ENCODE data around the gene MRGPRX4. TPM values are rescaled to one million over a fixed set of nuclear protein-coding genes. Genes with fewer than 3 reads are reported as not detected.

Gene MRGPRX4
- total RNA-seq, 1 donor from 2014 or later = not detected

DNA sequence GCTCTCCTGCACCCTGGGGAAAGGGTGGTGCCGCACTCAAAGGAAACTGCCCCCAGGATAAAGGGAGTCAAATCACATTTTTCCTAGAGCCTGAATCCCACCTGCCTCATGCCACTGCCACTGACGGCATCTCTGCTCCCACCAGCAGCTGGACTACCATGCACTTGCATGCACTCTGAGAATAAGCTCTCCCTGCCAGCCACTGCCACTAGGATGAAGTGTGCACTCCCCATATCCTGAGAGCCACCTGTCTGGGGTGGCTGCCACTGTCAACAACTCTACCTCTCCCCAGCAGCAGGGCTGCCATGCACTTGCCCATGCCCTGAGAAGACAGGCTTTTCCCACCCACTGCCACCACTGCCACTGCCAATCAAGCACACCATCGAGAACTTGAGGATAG is 31.6 kb downstream of the MRGPRX4 start:
- DNase-seq = no peak
- intact Hi-C loops (cut with micrococcal nuclease) = no loop called here
- no peak for ATAC-seq

DNA sequence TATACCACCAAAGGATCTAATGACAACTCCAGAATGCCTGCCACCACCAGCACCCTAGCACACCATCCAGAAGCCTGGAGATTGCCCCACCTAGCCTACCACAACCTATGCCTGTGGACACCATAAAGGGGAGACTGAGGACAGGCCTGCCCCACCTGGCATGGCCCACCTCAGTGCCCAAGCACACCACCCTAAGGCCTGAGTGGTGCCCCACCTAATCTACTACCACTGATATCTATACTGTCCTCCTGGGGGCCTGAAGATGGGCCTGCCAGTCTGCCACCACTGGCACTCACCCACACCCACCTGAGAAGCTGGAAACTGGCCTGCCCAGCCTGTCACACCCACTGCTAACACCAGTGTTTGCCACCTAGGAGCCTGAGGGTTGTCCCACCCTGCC is 32.1 kb downstream of the MRGPRX4 start:
- no peak for DNase-seq
- no peak for ATAC-seq
- intact Hi-C loops (cut with micrococcal nuclease) = no loop called here

DNA sequence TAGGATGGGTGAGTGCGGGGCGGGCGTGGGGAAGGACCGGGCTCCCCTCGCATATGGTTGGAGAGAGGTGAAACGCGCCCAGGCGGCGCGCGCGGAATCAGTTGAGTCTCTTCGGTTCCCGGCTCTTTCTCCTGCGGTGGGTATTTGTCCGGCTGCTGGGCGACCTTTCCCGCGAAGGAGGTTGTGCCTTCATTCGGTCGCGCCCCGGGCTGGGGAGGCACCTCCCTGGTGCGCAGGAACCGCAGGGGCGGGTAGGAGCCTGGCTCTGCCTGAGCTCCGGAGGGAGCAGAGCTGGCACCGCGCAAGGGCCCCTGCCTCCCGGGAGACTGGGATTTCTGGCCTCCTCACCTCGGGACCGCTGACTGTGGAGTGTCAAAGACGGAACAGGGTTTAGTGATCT is 36.4 kb downstream of the MRGPRX4 start:
- DNase-seq = no peak
- intact Hi-C loops (cut with micrococcal nuclease) = no loop called here
- ATAC-seq = no peak

DNA sequence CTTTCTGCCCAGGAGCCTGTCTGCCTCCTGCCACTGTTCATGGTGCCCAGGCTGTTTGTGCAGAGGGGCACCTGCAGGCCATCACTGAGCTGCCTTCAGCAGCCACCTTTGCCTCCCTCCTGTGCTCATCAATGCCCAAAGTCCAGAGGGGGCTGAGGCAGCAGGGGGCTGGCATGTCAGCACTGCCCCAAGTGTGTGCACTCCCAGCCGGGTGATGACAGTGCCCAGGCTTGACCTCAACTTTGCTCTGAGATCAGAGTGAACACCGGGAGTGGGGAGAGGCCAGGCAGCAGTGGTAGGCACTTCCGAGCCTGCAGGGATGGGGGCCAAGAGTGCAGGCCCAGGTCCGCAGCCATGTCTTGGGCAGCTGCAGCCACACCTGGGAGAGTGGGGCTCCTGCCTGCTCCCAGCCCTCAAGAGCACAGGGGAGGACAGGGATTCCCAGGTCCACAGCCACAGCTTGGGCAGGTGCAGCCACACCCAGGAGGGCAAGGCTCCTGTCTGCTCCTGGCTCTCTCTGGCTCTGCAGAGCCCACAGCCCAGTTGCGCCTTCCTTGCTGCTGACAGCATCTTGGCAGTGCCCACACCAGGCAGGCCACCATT is 48.7 kb downstream of the MRGPRX4 start:
- ATAC-seq = no peak
- intact Hi-C loops (cut with micrococcal nuclease) = no loop called here
- DNase-seq = no peak

DNA sequence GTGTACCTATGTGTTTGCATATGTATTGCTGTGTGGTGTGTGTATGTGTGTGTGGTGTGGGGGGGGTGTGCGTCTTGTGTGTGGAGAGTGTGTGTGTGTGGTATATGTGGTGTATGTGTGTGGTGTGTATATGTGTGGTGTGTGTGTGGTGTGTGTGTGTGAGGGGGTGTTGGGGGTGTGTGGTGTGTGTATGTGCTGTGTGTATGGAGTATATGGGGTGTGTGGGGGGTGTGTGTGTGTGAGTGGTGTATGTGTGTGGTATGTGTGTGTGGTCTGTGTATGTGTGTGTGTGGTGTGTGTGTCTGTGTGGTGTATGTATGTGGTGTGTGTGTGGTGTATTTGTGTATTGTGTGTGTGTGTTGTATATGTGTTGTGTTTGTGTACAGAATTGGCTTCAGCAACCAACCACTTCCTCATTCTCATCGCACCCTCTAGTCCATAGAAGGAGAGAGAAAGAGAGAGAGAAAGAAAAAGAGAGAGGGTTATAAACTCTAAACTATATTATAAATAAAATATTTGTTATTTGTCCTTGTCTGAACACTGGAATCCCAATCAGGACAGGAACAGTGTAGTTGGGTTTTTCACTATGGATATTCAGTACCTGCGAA is 50.3 kb downstream of the MRGPRX4 start:
- intact Hi-C loops (cut with micrococcal nuclease) = no loop called here
- ATAC-seq (no peak), DNase-seq (no peak)

Other genes with a start within 250 kb of the MRGPRX4 start
- gene SERGEF, start 159.8 kb upstream of the MRGPRX4 start, total RNA-seq = 15.4 TPM
- gene TPH1, start 126.6 kb upstream of the MRGPRX4 start, total RNA-seq = not detected
- gene SAAL1, start 66.8 kb upstream of the MRGPRX4 start, total RNA-seq = 5.8 TPM
- gene MRGPRX3, start 40.3 kb upstream of the MRGPRX4 start, total RNA-seq = not detected
- not detected for gene SAA4, start 64.0 kb downstream of the MRGPRX4 start, total RNA-seq
- gene SAA2, start 75.8 kb downstream of the MRGPRX4 start, total RNA-seq = 2.8 TPM
- gene SAA1, start 93.4 kb downstream of the MRGPRX4 start, total RNA-seq = 7.1 TPM
- 12.4 TPM for gene HPS5, start 149.3 kb downstream of the MRGPRX4 start, total RNA-seq
- gene GTF2H1, start 149.7 kb downstream of the MRGPRX4 start, total RNA-seq = 26.6 TPM
- 332 TPM for gene LDHA, start 221.7 kb downstream of the MRGPRX4 start, total RNA-seq
- gene LDHC, start 239.5 kb downstream of the MRGPRX4 start, total RNA-seq = not detected